IMR-90 (cell line): ENCODE measurements around the gene LRRC3B. TPM values are rescaled to one million over a fixed set of nuclear protein-coding genes. Genes with fewer than 3 reads are reported as not detected.

Experiments
- ATAC-seq: fragments of 200-7000 bp; cut with Tn5 transposase; 2 replicates; pipeline ENCODE4 v1.9.1; 2020; ENCODE audit warnings: low read depth, mild to moderate bottlenecking, moderate library complexity
- BruUV-seq: library from RNA; stranded (reverse); fragments of 400-500 nt; replicated peaks from 2 replicates; lab custom pipeline; 2021; lab: Mats Ljungman, UMichigan
- CTCF ChIA-PET: fragments of 300-600 bp; formaldehyde crosslinking; extraction: SDS; loops from one replicate; lab custom pipeline; 2021; ENCODE audit warnings: antibody characterized with exemption; lab: Yijun Ruan, JAX
- POLR2A ChIA-PET: fragments of 300-600 bp; sonication (Branson Sonifier 250); formaldehyde crosslinking; loops from one replicate; lab custom pipeline; 2022; ENCODE audit warnings: antibody characterized with exemption; ENCODE audit not compliant: unreplicated experiment; lab: Charles Lee
- DNase-seq: peaks from one replicate; pipeline ENCODE4 v3.0.0; 2013
- H2AFZ ChIP-seq: replicated peaks from 2 replicates; pipeline ENCODE3; 2013; ENCODE audit warnings: low read length, mild to moderate bottlenecking; ENCODE audit not compliant: poor library complexity
- H2AK5ac ChIP-seq: 2 replicates; pipeline ENCODE4 v1.6.1; 2013; ENCODE audit warnings: low read depth, low read length, inconsistent platforms
- H2AK9ac ChIP-seq: replicated peaks from 2 replicates; pipeline ENCODE3; 2013; ENCODE audit warnings: mild to moderate bottlenecking, low read depth, low read length, moderate library complexity; ENCODE audit not compliant: poor library complexity
- H2BK120ac ChIP-seq: 2 replicates; pipeline ENCODE4 v1.6.1; 2013; ENCODE audit warnings: low read depth, low read length, inconsistent platforms
- H2BK15ac ChIP-seq: 3 replicates; pipeline ENCODE4 v1.6.1; 2013; ENCODE audit warnings: low read depth, low read length, inconsistent platforms
- H2BK20ac ChIP-seq: 2 replicates; pipeline ENCODE4 v1.6.1; 2013; ENCODE audit warnings: low read depth, mild to moderate bottlenecking, inconsistent platforms, low read length, moderate library complexity
- H2BK5ac ChIP-seq: 2 replicates; pipeline ENCODE4 v1.6.1; 2013; ENCODE audit warnings: mild to moderate bottlenecking, low read depth, low read length, inconsistent platforms; ENCODE audit not compliant: poor library complexity, severe bottlenecking
- H3K14ac ChIP-seq: replicated peaks from 2 replicates; pipeline ENCODE4 v1.6.1; 2013; ENCODE audit warnings: low read depth, low read length, inconsistent platforms
- H3K18ac ChIP-seq: 2 replicates; pipeline ENCODE4 v1.6.1; 2013; ENCODE audit warnings: low read depth, low read length, control low read depth
- H3K23ac ChIP-seq: 2 replicates; pipeline ENCODE4 v1.6.1; 2013; ENCODE audit warnings: low read depth, low read length, inconsistent platforms
- H3K27ac ChIP-seq: 2 replicates; pipeline ENCODE4 v1.5.1; 2013; ENCODE audit warnings: mild to moderate bottlenecking, control low read depth, low read length; ENCODE audit not compliant: insufficient read depth
- H3K27me3 ChIP-seq: 2 replicates; pipeline ENCODE4 v1.6.1; 2013; ENCODE audit warnings: low read length; ENCODE audit not compliant: control insufficient read depth, insufficient read depth
- H3K36me3 ChIP-seq: 2 replicates; pipeline ENCODE4 v1.6.1; 2013; ENCODE audit warnings: low read length, mixed read lengths; ENCODE audit not compliant: control insufficient read depth, insufficient read depth
- H3K4ac ChIP-seq: 2 replicates; pipeline ENCODE4 v1.6.1; 2013; ENCODE audit warnings: low read depth, low read length, inconsistent platforms
- H3K4me1 ChIP-seq: 2 replicates; pipeline ENCODE4 v1.6.1; 2013; ENCODE audit warnings: low read length, mixed read lengths; ENCODE audit not compliant: control insufficient read depth, insufficient read depth
- H3K4me2 ChIP-seq: 2 replicates; pipeline ENCODE4 v1.6.1; 2013; ENCODE audit warnings: low read depth, mild to moderate bottlenecking, control low read depth, low read length, moderate library complexity
- H3K4me3 ChIP-seq: 2 replicates; pipeline ENCODE4 v1.5.1; 2013; ENCODE audit warnings: low read depth, mild to moderate bottlenecking, control low read depth, low read length, moderate library complexity; ENCODE audit not compliant: insufficient read depth
- H3K56ac ChIP-seq: 2 replicates; pipeline ENCODE4 v1.6.1; 2013; ENCODE audit warnings: low read length, inconsistent platforms; ENCODE audit not compliant: insufficient read depth; ENCODE audit errors: extremely low read depth
- H3K79me1 ChIP-seq, 2 experiments: 2 replicates each; pipeline ENCODE4 v1.6.1; 2013; ENCODE audit warnings: low read length in 2 of 2, inconsistent platforms in 1 of 2, low read depth in 1 of 2
- H3K9ac ChIP-seq: 2 replicates; pipeline ENCODE4 v1.6.1; 2013; ENCODE audit warnings: low read depth, low read length, control low read depth
- H3K9me1 ChIP-seq: 2 replicates; pipeline ENCODE4 v1.6.1; 2013; ENCODE audit warnings: low read length, inconsistent platforms; ENCODE audit not compliant: insufficient read depth
- H3K9me3 ChIP-seq: 2 replicates; pipeline ENCODE4 v1.6.1; 2013; ENCODE audit warnings: low read length; ENCODE audit not compliant: control insufficient read depth, insufficient read depth
- H4K20me1 ChIP-seq: 2 replicates; pipeline ENCODE4 v1.6.1; 2013; ENCODE audit warnings: low read length, inconsistent platforms; ENCODE audit not compliant: insufficient read depth
- H4K5ac ChIP-seq: 2 replicates; pipeline ENCODE4 v1.6.1; 2013; ENCODE audit warnings: mild to moderate bottlenecking, low read depth, low read length, control low read depth
- H4K8ac ChIP-seq, 2 experiments: 2 replicates each; pipeline ENCODE4 v1.6.1; 2013; ENCODE audit warnings: low read depth in 2 of 2, low read length in 2 of 2, control low read depth in 1 of 2, inconsistent platforms in 1 of 2
- H4K91ac ChIP-seq: 2 replicates; pipeline ENCODE4 v1.6.1; 2013; ENCODE audit warnings: low read depth, low read length, inconsistent platforms; ENCODE audit not compliant: insufficient read depth
- CHD1 ChIP-seq: IDR thresholded peaks from 2 replicates; pipeline ENCODE4 v1.6.1; 2012; ENCODE audit warnings: low read depth, low read length, improper control_type of control experiment
- CTCF ChIP-seq: conservative IDR thresholded peaks from 2 replicates; pipeline ENCODE4 v1.5.1; 2012; ENCODE audit warnings: mild to moderate bottlenecking, low read depth, low read length, improper control_type of control experiment
- MAFK ChIP-seq: IDR thresholded peaks from 2 replicates; pipeline ENCODE4 v1.6.1; 2012; ENCODE audit warnings: low read depth, low read length, improper control_type of control experiment
- NFE2L2 ChIP-seq: fragments of 150-350 bp; IDR thresholded peaks from 2 replicates; pipeline ENCODE4 v1.6.1; 2016; ENCODE audit warnings: low read depth, mild to moderate bottlenecking, low read length
- POLR2A ChIP-seq: IDR thresholded peaks from 2 replicates; pipeline ENCODE4 v1.6.1; 2012; ENCODE audit warnings: mild to moderate bottlenecking, low read depth, low read length
- RAD21 ChIP-seq: IDR thresholded peaks from 2 replicates; pipeline ENCODE4 v1.6.1; 2012; ENCODE audit warnings: low read length, improper control_type of control experiment
- RFX5 ChIP-seq: IDR thresholded peaks from 2 replicates; pipeline ENCODE4 v1.8.0; 2012; ENCODE audit warnings: low read depth, mild to moderate bottlenecking, low read length, moderate library complexity
- SMC3 ChIP-seq: fragments of 150-350 bp; IDR thresholded peaks from 2 replicates; pipeline ENCODE4 v1.6.1; 2016; ENCODE audit warnings: low read depth, mild to moderate bottlenecking, antibody characterized with exemption, low read length, moderate library complexity
- WGBS, 2 experiments: methylation state at CpG; one replicate each; pipeline versions ENCODE4 v1.1.5 to v1.1.7; 2013; ENCODE audit warnings: missing lambda C conversion rate in 2 of 2; ENCODE audit not compliant: insufficient read length in 1 of 2; ENCODE audit errors: extremely low coverage in 2 of 2; 5-methylcytosine and 5-hydroxymethylcytosine counted together
- dilution Hi-C: fragments of 300-500 bp; cut with HindIII; formaldehyde crosslinking; loops from one replicate; pipeline ENCODE4 v1.14.3; 2018; ENCODE audit warnings: low sequenced_read_pairs; ENCODE audit not compliant: unreplicated experiment
- in situ Hi-C: fragments of 300-500 bp; cut with MboI; formaldehyde crosslinking; loops from 3 replicates; pipeline ENCODE4 v1.14.3; 2019; ENCODE audit warnings: low sequenced_read_pairs, inconsistent platforms, mixed read lengths
- intact Hi-C: fragments of 100-400 bp; cut with micrococcal nuclease; formaldehyde crosslinking; loops from 2 replicates; pipeline ENCODE4 v1.10.0; 2022
- polyA plus RNA-seq, 3 experiments: library from polyadenylated mRNA; depleted of rRNA; stranded (reverse); fragments of >200 nt; gene quantifications; 2 replicates each; pipeline ENCODE4 v1.2.3, GENCODE V29; 2012; ENCODE audit warnings: low replicate concordance in 1 of 3
- total RNA-seq: library from RNA; depleted of rRNA; stranded (reverse); fragments of >200 nt; gene quantifications from 2 replicates; pipeline ENCODE4 v1.2.3, GENCODE V29; 2012

Gene LRRC3B
- total and polyA plus RNA-seq, 2 of the 4 experiments (the other 2 are of a cell fraction), result not detected

- Histone ChIP-seq H2BK20ac (no peak overlapping the region), H3K9me3 (peaks cover 9% of the 10 kb centered on the region), H3K27ac (no peak overlapping the region), H4K8ac (no peak overlapping the region), H4K91ac (no peak overlapping the region), H3K9ac (no peak overlapping the region), H4K5ac (no peak overlapping the region), H2AK5ac (no peak overlapping the region), H2AFZ (no peak overlapping the region), H3K4me1 (no peaks in the 10 kb centered on the region), H3K4me2 (no peak overlapping the region), H3K79me1 (no peaks in the 10 kb centered on the region), H4K20me1 (no peaks in the 10 kb centered on the region), H2BK5ac (no peak overlapping the region), H2AK9ac (no peak overlapping the region), H3K4me3 (no peak overlapping the region), H3K4ac (no peak overlapping the region), H3K14ac (no peak overlapping the region), H3K9me1 (no peaks in the 10 kb centered on the region), H3K27me3 (no peaks in the 10 kb centered on the region), H3K18ac (no peak overlapping the region), H3K23ac (no peak overlapping the region), H3K56ac (no peak overlapping the region), H2BK15ac (no peak overlapping the region), H3K36me3 (no peaks in the 10 kb centered on the region), H2BK120ac (no peak overlapping the region)
- in situ Hi-C loops (no loop called here), intact Hi-C loops (no loop called here), dilution Hi-C loops (no loop called here)
- BruUV-seq, result no TSS peak
- POLR2A ChIA-PET, result no interaction called here
- no peak for ATAC-seq
- TF ChIP-seq CTCF (no peak), MAFK (no peak), CHD1 (no peak), RFX5 (no peak), POLR2A (no peak), NFE2L2 (no peak), RAD21 (no peak), SMC3 (no peak)
- CTCF ChIA-PET, result no interaction called here
- no CpG with 5 or more reads among the region's 2 CpGs for WGBS, 2 experiments
- no peak for DNase-seq
These were observed 32.7 kb downstream of the LRRC3B start for GRCh38 chr3:26655231-26655630.
